Kidney tubule cell (primary cell): ENCODE data around the gene KLK11.

Experiments
- DNase-seq: peaks from one replicate; pipeline ENCODE4 v3.0.0-alpha.2; 2018; ENCODE audit warnings: low spot score

KLK11 gene

DNA sequence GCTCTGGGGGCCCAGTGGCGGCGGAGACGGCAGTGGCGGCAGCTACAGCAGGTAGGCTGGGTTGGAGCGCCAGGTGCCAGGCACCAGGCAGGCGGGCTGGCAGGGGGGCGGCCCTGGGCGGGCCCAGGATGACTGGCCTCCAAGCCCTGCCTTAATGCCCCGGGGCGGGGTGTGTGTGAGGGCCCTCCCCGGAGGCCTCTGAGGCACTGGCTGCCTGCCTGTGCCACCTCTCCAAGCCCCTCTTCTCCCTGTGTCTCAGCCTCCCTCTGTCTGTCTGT lies at the start of gene KLK11:
KLK11 (minus strand) TSS at position 63 of the 278 bp plus-strand sequence. CDS start 985 bp downstream, outside the sequence.
- no peak for DNase-seq

DNA sequence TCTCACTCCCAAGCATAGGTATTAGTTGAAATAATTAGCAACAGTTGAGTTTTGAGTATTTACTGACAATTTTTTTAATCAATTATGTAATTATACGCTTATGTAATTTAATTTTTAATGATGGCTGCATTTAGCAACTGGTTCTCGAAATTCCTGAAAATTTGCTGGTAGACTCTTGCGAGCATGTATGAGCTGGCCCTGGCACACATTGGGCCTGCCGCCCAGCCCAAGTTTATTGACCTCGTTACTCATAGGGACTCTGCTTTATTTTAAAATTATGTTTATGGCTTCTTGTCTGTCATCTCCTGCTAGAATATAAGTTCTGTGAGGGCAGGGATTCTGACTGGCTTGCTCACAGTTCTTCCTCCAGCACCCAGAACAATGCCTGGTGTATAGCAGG lies 49.6 kb upstream of the KLK11 start:
- DNase-seq = no peak

- DNase-seq = no peak
Observed at GRCh38 chr19:51071095-51071405, 44.6 kb upstream of the KLK11 start.

- DNase-seq = no peak
Observed at GRCh38 chr19:51070334-51071094, 44.1 kb upstream of the KLK11 start.

- no peak for DNase-seq
Observed at GRCh38 chr19:51066393-51067186, 40.2 kb upstream of the KLK11 start.

DNA sequence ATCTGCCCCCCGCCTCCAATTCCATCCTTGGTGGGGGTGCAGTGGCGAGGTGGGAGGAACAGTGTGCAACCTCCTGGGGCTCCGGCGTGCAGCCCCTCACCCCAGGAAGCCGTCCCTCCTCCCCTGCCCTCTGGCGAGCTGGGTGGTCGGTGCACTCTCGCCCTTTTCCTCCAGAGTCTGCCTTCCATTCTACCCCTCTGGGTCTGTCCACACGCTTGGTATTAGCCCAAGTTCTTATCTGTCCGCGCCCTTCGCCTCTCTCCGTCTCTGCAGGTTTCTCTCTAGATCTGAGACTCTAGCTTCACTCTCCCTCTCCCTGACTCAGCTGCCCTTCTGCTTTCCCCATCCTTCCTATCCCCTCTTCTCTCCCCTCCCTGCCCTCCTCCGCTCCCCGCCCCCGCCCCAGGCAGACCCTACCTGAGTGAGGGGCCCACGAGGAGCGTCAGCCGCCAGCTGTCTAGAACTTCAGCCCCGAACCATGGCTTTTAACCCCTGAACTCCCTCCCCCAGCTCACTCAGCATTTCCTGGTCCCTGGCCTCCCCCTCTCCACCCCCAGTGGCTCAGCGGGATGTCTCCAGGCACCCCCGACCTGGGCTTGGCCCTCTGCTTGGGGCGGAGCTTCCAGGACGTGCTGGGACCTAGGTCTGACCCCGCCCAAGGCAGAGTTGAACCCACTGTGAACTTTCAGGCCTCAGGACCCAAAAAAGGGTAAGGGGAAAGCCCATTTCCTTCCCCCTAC lies 39.0 kb upstream of the KLK11 start:
- no peak for DNase-seq

DNA sequence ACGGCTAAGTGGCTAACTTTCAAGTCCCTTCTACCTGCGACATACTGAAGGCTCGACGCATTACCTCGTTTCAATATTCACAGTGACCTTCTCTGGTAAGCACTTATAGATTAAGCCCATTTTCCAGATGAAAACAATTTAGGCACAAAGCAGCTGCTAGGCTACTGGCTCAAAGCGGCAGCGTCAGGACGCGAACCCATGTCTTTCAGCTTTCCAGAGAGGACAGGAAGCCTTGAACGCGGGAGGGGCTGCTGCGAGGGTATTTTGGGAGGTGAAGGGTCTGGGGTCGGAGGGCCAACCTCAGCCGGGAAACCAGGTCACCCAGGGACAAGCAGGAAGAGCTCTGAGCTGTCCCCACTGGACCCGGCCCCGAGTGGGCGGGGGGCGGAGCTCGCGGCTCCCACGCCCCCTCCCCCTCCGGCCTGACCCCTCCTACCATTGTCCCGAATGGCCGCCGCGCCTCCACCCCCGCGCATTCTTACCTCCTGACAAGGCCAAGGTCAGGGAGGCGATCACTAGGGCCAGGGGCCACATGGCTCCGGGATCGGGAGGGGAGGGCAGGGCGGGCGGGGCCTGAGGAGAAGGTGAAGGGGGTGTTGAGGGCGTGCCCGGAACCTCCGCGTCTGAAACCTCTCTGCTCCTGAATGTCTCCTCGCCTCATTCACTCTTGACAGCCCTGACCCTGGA lies 38.3 kb upstream of the KLK11 start, which contains the start of gene KLK13:
KLK13 (minus strand) TSS at position 559 of the 687 bp plus-strand sequence; CDS start at position 534, 25 bp downstream.
- DNase-seq = peak; percentile 25

DNA sequence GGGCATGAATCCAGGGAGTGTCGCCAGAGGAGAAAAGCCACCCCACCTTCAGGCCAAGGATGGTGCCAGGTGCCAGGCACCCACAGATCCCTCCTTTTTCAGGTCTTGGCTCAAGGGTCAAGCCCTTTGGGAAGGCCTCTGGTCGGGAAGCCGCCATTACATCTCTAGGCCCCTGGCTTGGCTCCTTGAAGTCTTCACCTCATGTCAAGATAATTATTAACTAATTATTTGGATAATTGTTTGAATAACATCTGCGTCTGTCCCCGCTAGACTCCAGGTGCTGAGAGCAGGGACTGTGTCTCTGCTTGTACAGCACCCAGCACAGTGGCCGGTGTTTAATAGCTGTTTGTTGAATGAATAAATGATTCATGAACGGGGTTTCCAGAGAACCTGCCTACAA lies 37.2 kb upstream of the KLK11 start:
- no peak for DNase-seq

DNA sequence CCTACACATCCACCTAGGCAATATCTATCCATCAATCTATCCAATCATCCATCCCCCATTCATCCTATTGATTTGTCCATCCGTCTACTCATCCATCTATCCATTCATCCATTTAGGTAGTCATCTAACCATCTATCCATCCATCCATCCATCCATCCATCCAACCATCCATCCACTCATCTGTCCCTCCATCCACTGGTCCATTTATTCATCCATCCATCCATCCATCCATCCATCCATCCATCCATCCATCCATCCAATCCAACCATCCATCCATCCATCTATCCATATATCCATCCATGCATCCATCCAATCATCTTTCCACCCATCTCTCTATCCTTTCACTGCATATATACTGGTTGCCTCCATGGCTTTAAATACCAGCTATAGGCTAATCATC lies 34.6 kb upstream of the KLK11 start:
- DNase-seq = no peak

DNA sequence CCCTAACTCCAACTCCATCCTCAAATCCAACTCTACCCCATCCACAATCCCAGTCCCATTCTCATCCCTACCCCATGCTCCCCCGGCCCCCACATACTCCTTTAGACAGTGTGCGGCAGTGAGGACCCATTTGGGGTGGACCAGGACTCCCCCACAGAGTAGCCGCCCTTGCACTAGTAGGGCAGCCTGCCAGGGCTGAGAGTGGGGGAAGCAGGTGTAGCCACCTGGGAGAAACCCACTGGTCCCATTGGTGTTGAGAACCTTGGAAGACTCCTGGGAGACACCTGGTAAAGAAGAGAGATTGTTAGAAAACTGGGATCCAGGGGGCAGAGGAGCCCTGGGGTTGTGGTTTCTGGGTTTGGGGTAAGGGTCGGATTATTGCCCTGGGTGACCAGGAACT lies 33.9 kb upstream of the KLK11 start:
- no peak for DNase-seq

GRCh38 chr19:51059715-51060114 lies 33.3 kb upstream of the KLK11 start:
- DNase-seq = no peak

DNA sequence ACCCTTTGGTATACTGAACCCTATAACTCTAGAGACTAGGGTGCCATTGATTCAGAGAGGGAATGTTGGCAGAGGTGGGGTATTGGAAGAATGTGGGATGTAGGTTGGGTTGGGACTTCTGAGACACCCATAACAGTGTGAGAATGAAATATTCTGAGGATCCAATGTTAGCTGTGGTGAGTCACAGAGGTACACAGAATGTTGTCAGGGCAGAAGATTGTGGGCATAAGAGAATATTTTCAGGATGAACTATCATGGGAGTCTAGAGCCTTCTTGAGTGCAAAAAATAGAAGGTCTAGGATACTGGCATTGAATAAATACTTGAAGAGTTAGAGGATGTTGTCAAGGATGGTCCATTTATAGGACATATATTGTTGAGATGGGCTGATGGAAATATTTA lies 29.4 kb upstream of the KLK11 start:
- DNase-seq = no peak

DNA sequence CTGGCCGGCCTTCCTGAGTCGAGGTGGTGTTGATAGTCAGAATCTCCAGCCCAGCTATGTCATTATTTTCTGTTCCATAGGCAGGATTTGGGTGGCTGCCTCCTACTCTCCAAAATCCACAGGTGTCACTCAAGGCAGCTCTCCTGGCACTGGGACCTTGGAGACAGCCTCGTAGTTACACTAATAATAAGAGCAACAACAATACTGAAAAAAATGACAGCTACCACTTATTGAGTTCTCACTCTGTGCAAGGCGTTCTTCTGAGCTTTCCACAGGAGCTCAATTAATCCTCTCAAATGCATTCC lies 20.6 kb upstream of the KLK11 start:
- no peak for DNase-seq

GRCh38 chr19:51044327-51044726 lies 17.9 kb upstream of the KLK11 start:
- no peak for DNase-seq

- no peak for DNase-seq
Observed at GRCh38 chr19:51043497-51043896, 17.1 kb upstream of the KLK11 start.

DNA sequence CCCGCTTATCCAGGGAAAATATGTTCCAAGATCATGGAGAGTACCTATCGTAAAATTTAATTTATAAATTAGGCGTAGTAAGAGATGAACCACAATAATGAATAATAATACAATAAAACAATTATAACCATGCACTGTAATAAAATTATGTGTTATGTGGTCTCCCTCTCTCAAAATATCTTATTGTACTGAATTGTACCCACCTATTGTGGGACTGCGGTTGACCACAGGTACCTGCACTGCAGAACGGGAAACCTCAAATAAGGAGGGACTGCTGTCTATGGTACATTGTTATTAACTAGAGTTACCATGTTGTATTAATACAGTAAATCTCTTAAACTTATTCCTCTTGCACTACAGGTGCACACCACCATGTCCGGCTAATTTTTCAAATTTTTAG lies 13.7 kb upstream of the KLK11 start:
- DNase-seq = no peak

- no peak for DNase-seq
Observed at GRCh38 chr19:51036519-51036918, 10.1 kb upstream of the KLK11 start.

DNA sequence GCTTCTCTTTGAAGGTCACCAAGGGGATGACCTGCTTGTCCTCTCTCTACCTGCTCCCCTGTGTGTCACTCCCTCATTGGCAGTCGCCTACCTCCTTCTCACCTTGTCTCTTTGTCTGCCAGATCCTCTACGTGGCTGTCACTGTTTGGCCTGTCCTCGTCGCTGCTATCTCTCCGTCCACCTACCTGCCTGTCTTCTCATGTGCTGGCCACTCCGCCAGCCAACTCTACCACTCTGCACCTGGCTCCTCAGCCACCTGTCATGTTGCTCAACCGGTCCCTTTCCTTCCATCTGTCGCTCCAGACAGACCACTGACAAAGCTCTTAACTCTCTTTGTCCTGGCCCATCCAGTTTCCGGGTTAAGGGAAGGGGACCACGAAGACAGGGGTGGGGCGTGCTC lies 8.3 kb upstream of the KLK11 start, which contains the start of gene KLK12:
KLK12 (minus strand) TSS at position 299 of the 400 bp plus-strand sequence. CDS start 381 bp downstream, outside the sequence.
- DNase-seq = no peak

DNA sequence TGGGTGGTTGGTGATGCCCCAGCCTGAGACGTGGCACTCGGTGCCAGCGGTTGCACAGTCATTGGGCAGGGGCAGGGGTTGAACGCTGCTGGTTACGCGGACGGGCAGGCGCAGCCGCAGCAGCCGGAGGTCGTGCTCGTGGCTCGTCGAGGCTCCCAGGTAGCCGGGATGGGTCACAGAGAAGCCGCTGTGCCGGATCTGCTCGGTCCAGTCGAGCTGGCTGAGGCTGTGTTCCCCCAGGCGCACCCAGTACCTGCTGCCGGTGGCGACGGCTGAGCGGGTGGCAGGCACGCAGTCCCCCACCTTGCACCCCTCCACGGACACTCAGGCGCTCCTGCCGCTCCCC lies 5.4 kb upstream of the KLK11 start:
- no peak for DNase-seq

DNA sequence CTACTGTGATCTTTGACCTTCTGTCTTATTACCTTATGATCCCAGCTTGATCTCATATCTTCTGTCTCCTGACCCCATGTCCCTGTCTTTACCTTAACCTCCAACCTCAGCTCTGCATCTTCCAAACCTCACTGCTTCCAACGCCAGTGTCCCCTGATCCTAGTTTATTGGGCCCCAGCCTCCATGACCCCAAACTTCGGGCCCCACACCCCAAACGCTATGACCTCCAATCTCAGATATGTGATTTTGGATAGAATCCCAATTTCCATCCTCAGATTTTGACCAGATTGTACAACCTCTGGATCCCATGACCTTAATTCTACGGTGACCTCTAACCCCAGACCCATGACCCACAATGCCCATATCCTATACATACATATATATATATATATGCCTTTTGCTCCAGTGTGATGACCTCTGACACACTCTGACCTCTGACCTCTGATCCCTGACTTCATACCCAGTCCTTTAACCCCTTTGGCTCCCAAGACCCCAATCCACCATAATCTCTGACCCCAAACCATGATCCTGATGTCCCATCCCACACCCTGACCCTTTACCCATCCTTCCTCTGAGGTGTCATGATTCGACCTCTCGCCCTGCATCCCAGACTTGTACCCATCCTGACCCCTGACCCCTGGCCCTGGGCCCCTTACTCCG lies 4.9 kb upstream of the KLK11 start:
- no peak for DNase-seq

- DNase-seq = no peak
Observed at GRCh38 chr19:51030631-51031030, 4.2 kb upstream of the KLK11 start.

GRCh38 chr19:51029718-51030117 lies 3.3 kb upstream of the KLK11 start:
- DNase-seq = no peak
